Stomach (tissue), 4 donors: ENCODE results near the gene DUSP14.

Experiments
- POLR2A ChIP-seq, 4 donors: fragments of 450-650 bp; IDR thresholded peaks; one replicate each; pipeline ENCODE4 v1.6.1; 2016; ENCODE audit warnings: antibody characterized with exemption in 4 of 4, control low read depth in 2 of 4, mild to moderate bottlenecking in 1 of 4, moderate library complexity in 1 of 4
- TF ChIP-seq, protein P1 (sequence below), 7 experiments: fragments of 450-650 bp in 4 of 7; fragments of 200-600 bp in 3 of 7; sonication (generic) in 3 of 7; IDR thresholded peaks; one replicate each; pipeline ENCODE4 v1.5.1; 2016 to 2019; ENCODE audit warnings: antibody characterized with exemption in 7 of 7, control low read depth in 2 of 7, mild to moderate bottlenecking in 1 of 7

GRCh38 chr17:37447641-37448040 lies 42.0 kb upstream of the DUSP14 start:
- TF ChIP-seq, protein P1, sequence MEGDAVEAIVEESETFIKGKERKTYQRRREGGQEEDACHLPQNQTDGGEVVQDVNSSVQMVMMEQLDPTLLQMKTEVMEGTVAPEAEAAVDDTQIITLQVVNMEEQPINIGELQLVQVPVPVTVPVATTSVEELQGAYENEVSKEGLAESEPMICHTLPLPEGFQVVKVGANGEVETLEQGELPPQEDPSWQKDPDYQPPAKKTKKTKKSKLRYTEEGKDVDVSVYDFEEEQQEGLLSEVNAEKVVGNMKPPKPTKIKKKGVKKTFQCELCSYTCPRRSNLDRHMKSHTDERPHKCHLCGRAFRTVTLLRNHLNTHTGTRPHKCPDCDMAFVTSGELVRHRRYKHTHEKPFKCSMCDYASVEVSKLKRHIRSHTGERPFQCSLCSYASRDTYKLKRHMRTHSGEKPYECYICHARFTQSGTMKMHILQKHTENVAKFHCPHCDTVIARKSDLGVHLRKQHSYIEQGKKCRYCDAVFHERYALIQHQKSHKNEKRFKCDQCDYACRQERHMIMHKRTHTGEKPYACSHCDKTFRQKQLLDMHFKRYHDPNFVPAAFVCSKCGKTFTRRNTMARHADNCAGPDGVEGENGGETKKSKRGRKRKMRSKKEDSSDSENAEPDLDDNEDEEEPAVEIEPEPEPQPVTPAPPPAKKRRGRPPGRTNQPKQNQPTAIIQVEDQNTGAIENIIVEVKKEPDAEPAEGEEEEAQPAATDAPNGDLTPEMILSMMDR (IDR thresholded peaks at IDR 0.05) = no peak
- TF ChIP-seq POLR2A (IDR thresholded peaks at IDR 0.05) = no peak
